ENCODE measurements around the gene TPM1. TPM values are rescaled to one million over a fixed set of nuclear protein-coding genes. Genes with fewer than 3 reads are reported as not detected.

TPM1 gene
- total and polyA plus RNA-seq, 10 of the 15 experiments (the other 5 are each of a cell fraction or from before 2014, with no cell fraction given): 0.43 to 10.0 (median 2.4) TPM

DNA sequence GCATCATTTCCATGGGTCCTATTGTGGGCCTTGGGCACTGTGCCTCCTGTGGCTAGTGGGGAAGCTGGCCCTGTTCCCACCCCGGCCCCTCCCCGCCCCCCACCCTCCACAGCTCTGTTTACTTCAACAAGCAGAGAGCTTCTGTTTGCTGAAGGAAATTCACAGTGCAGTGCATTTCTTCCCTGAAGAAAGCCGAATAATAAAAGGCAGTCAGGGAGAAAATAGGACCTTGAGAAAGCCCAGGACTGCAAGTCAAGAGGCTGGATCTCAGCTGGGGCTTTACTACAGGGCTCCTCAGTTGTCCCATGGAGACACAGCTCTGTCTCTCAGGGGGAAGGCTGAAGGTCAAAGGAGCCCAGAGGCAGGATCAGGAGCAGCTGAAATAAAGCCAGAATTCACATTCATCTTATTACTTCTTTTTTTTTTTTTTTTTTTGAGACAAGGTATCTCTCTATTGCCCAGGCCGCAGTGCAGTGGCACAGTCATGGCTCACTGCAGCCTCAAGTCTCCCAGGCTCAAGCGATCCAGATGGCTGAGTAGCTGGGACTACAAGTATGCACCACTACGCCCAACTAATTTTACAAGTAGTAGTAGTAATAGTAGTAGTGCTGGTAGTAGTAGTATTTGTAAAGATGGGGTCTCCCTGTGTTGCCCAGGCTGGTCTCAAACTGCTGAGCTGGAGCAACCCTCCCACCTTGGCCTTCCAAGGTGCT is 46.1 kb downstream of the TPM1 start (continued):
- TF ChIP-seq, protein P1, sequence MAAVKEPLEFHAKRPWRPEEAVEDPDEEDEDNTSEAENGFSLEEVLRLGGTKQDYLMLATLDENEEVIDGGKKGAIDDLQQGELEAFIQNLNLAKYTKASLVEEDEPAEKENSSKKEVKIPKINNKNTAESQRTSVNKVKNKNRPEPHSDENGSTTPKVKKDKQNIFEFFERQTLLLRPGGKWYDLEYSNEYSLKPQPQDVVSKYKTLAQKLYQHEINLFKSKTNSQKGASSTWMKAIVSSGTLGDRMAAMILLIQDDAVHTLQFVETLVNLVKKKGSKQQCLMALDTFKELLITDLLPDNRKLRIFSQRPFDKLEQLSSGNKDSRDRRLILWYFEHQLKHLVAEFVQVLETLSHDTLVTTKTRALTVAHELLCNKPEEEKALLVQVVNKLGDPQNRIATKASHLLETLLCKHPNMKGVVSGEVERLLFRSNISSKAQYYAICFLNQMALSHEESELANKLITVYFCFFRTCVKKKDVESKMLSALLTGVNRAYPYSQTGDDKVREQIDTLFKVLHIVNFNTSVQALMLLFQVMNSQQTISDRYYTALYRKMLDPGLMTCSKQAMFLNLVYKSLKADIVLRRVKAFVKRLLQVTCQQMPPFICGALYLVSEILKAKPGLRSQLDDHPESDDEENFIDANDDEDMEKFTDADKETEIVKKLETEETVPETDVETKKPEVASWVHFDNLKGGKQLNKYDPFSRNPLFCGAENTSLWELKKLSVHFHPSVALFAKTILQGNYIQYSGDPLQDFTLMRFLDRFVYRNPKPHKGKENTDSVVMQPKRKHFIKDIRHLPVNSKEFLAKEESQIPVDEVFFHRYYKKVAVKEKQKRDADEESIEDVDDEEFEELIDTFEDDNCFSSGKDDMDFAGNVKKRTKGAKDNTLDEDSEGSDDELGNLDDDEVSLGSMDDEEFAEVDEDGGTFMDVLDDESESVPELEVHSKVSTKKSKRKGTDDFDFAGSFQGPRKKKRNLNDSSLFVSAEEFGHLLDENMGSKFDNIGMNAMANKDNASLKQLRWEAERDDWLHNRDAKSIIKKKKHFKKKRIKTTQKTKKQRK (IDR thresholded peaks at IDR 0.05; ENCODE audit: low read depth, low read length): no peak
- TF ChIP-seq ZZZ3 (IDR thresholded peaks at IDR 0.05; ENCODE audit: control insufficient read depth, insufficient read length, low read depth): no peak

DNA sequence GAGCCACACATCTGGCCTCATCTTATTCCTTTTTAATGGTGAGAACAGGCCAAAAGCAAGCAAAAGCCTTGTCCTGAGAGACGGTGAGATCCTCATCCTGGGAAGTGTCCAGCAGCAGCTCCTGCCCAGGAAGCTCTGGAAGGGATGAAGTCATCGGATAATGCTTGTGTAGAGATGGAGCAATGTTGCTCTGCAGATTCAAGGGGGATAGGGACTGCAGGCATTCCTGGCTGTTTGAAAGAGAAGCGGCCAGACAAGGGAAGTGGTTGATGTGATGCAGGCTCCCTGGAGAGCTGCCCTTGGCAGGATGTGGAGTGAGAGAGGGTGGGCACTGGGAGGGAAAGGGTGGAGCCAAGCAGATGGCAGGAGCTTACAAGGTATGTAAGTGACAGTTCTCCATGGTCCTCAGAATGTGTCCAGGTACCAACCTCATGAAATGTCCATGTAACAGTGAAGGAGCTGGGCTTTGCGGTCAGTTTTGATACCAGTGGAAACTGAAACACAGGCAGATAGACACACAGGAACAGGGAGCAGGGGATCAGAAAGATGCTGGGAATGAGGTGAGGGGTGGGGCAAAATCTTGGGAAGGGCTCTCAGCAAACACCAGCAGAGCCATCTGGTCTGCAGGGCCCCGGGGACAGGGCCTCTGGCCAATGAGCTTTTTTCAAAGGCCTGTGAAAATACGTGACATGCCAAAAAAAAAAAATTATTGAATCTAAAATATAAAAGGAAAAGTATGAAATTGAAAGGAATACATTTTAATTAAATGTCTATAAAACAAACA is 46.9 kb downstream of the TPM1 start:
- Histone ChIP-seq H3K9me3 (replicated peaks; ENCODE audit: control insufficient read depth, insufficient read depth, low read length) (no peaks in the 10 kb centered on the region), H3K4me2 (ENCODE audit: control insufficient read depth, insufficient read depth) (no peak overlapping the region), H3K4me3 (no peak overlapping the region), H3K79me2 (ENCODE audit: control insufficient read depth, insufficient read depth, low read length) (no peaks in the 10 kb centered on the region), H3K27ac (ENCODE audit: control insufficient read depth, insufficient read depth) (no peak overlapping the region), H3K4me1 (ENCODE audit: control insufficient read depth, insufficient read depth, low read length) (no peaks in the 10 kb centered on the region), H3K27me3 (replicated peaks in 1 of 2; ENCODE audit: control insufficient read depth in 2 of 2, insufficient read depth in 2 of 2, low read length in 1 of 2) (no peaks in the 10 kb centered on the region; a peak in 1 of 4 replicates), H3K36me3 (ENCODE audit: control insufficient read depth in 2 of 2, insufficient read depth in 2 of 2, low read length in 1 of 2) (no peaks in the 10 kb centered on the region), H2AFZ (ENCODE audit: control insufficient read depth, low read depth, low read length) (no peak overlapping the region), H4K20me1 (ENCODE audit: control insufficient read depth, insufficient read depth) (no peaks in the 10 kb centered on the region), H3K9ac (ENCODE audit: control insufficient read depth, insufficient read depth, low read length) (no peak overlapping the region)
- ChIA-PET SMC1A (ENCODE audit: uncharacterized antibody, unreplicated experiment) (interaction anchor here (0.8 to 2.8 kb wide), 2 partner anchors 42 kb away, joined by 3 to 15 read pairs; no protein-coding TSS in a partner anchor), RAD21 (ENCODE audit: unreplicated experiment) (interaction anchor here (0.7 kb wide), 1 partner anchor 42 kb away, joined by 5 read pairs; no protein-coding TSS in a partner anchor), CTCF (interaction anchor here (0.7 to 4.6 kb wide), 2 partner anchors 42 to 55 kb away, joined by 3 to 35 read pairs; no protein-coding TSS in a partner anchor), POLR2A (no interaction called here)
- BruUV-seq (replicated peaks): no TSS peak
- ATAC-seq (no peak), FAIRE-seq (no peak), DNase-seq (ENCODE audit: low read depth, low spot score) (no peak)
- WGBS (ENCODE audit: insufficient coverage, insufficient replicate concordance, low lambda C conversion rate, missing lambda C conversion rate): 24% methylated on average over 6 of the region's 6 CpGs
- in situ Hi-C loops (cut with MboI): loop anchor here (10.0 kb wide), 2 partner anchors 245 to 315 kb away; no protein-coding TSS in a partner anchor
- intact Hi-C loops (cut with micrococcal nuclease; ENCODE audit: unreplicated experiment): no loop called here
- TF ChIP-seq TCF12 (IDR thresholded peaks at IDR 0.05; ENCODE audit: low read depth, low read length): no peak
- no peak for TF ChIP-seq SREBF2 (IDR thresholded peaks at IDR 0.05; ENCODE audit: low read length)
- no peak for TF ChIP-seq PAX8 (IDR thresholded peaks at IDR 0.05)
- no peak for TF ChIP-seq CHD4 (IDR thresholded peaks at IDR 0.05)
- TF ChIP-seq CEBPB (IDR thresholded peaks at IDR 0.05; ENCODE audit: borderline replicate concordance in 1 of 2, low read depth in 2 of 2, low read length in 2 of 2): no peak
- TF ChIP-seq SMAD5 (IDR thresholded peaks at IDR 0.05; ENCODE audit: low read depth): no peak
- no peak for TF ChIP-seq POLR2A (IDR thresholded peaks at IDR 0.05; ENCODE audit: low read depth, low read length)
- TF ChIP-seq, protein P2, sequence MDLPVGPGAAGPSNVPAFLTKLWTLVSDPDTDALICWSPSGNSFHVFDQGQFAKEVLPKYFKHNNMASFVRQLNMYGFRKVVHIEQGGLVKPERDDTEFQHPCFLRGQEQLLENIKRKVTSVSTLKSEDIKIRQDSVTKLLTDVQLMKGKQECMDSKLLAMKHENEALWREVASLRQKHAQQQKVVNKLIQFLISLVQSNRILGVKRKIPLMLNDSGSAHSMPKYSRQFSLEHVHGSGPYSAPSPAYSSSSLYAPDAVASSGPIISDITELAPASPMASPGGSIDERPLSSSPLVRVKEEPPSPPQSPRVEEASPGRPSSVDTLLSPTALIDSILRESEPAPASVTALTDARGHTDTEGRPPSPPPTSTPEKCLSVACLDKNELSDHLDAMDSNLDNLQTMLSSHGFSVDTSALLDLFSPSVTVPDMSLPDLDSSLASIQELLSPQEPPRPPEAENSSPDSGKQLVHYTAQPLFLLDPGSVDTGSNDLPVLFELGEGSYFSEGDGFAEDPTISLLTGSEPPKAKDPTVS (IDR thresholded peaks at IDR 0.05; ENCODE audit: low read depth, low read length): no peak
- no peak for TF ChIP-seq SUZ12 (IDR thresholded peaks at IDR 0.05; ENCODE audit: unreplicated experiment)
- no peak for TF ChIP-seq CHD2 (IDR thresholded peaks at IDR 0.05; ENCODE audit: borderline replicate concordance, low read depth, low read length)
- no peak for TF ChIP-seq LARP7 (IDR thresholded peaks at IDR 0.05)

All from GM12878 (cell line).